HCT116 (cell line): ENCODE results near the gene AGRP. TPM values are rescaled to one million over a fixed set of nuclear protein-coding genes. Genes with fewer than 3 reads are reported as not detected.

ENCODE experiments used
- ATAC-seq: fragments of 200-7000 bp; cut with Tn5 transposase; 2 replicates; pipeline ENCODE4 v1.9.1; 2020; ENCODE audit warnings: mild to moderate bottlenecking, moderate library complexity
- BruUV-seq: library from RNA; stranded (reverse); fragments of 400-500 nt; replicated peaks from 2 replicates; lab custom pipeline; 2021; lab: Mats Ljungman, UMichigan
- CTCF ChIA-PET: fragments of 300-600 bp; sonication (Branson Sonifier 250); formaldehyde crosslinking; loops from one replicate; lab custom pipeline; 2021; ENCODE audit warnings: antibody characterized with exemption; lab: Charles Lee
- POLR2A ChIA-PET: fragments of 300-600, 350-600 bp; sonication (Branson Sonifier 250); formaldehyde crosslinking; loops from one replicate; lab custom pipeline; 2021; ENCODE audit warnings: antibody characterized with exemption; lab: Charles Lee
- RAD21 ChIA-PET, 2 experiments: fragments of 300-600 bp; sonication (Branson Sonifier 250); formaldehyde crosslinking; loops; one replicate each; lab custom pipeline; 2023; ENCODE audit warnings: low total read pairs in 2 of 2; ENCODE audit not compliant: uncharacterized antibody in 2 of 2, unreplicated experiment in 2 of 2, low non-redundant PET in 1 of 2; lab: Charles Lee
- DNase-seq: peaks from one replicate; pipeline ENCODE4 v3.0.0-alpha.2; 2010; ENCODE audit warnings: low read depth, low spot score
- H2AFZ ChIP-seq: fragments of 200-600 bp; shearing (Covaris generic), sonication (generic); 2 replicates; pipeline ENCODE4 v1.6.1; 2017; ENCODE audit warnings: low read depth, mixed run types, mixed read lengths, antibody characterized with exemption, low read length; ENCODE audit not compliant: poor library complexity, severe bottlenecking
- H3K27ac ChIP-seq: 2 replicates; pipeline ENCODE4 v1.5.1; 2012; ENCODE audit warnings: low read depth, low read length
- H3K27me3 ChIP-seq: fragments of 200-600 bp; sonication (generic); 2 replicates; pipeline ENCODE4 v1.6.1; 2016; ENCODE audit warnings: mixed run types, low read length, mixed read lengths; ENCODE audit not compliant: insufficient read depth
- H3K36me3 ChIP-seq, 2 experiments: fragments of 200-500 bp in 1 of 2; fragments of 200-600 bp in 1 of 2; sonication (Bioruptor generic) in 1 of 2; sonication (generic) in 1 of 2; 2 replicates each; pipeline versions ENCODE4 v1.5.1 to v1.6.1; 2014 to 2016; ENCODE audit warnings: low read length in 2 of 2, inconsistent platforms in 1 of 2, mixed read lengths in 1 of 2, mixed run types in 1 of 2; ENCODE audit not compliant: insufficient read depth in 2 of 2, control insufficient read depth in 1 of 2
- H3K4me1 ChIP-seq, 2 experiments: fragments of 200-600 bp in 1 of 2; sonication (generic) in 1 of 2; 2 replicates each; pipeline versions ENCODE4 v1.5.1 to v1.6.1; 2012 to 2017; ENCODE audit warnings: low read length in 2 of 2, inconsistent platforms in 1 of 2, mild to moderate bottlenecking in 1 of 2, mixed read lengths in 1 of 2, mixed run types in 1 of 2, moderate library complexity in 1 of 2; ENCODE audit not compliant: insufficient read depth in 2 of 2, control insufficient read depth in 1 of 2
- H3K4me2 ChIP-seq: fragments of 200-600 bp; sonication (generic); 2 replicates; pipeline ENCODE4 v1.6.1; 2017; ENCODE audit warnings: mixed run types, low read length, mixed read lengths
- H3K4me3 ChIP-seq, 2 experiments: fragments of 200-600 bp in 1 of 2; sonication (generic) in 1 of 2; replicated peaks in 1 of 2; 2 replicates each; pipeline ENCODE4 v1.5.1; 2011 to 2016; ENCODE audit warnings: low read length in 2 of 2, control low read depth in 1 of 2, low read depth in 1 of 2, mild to moderate bottlenecking in 1 of 2, mixed read lengths in 1 of 2, mixed run types in 1 of 2
- H3K79me2 ChIP-seq: fragments of 200-600 bp; sonication (generic); 2 replicates; pipeline ENCODE4 v1.6.1; 2017; ENCODE audit warnings: mild to moderate bottlenecking, mixed run types, low read length, moderate library complexity, mixed read lengths; ENCODE audit not compliant: insufficient read depth
- H3K9ac ChIP-seq: fragments of 200-600 bp; sonication (generic); 2 replicates; pipeline ENCODE4 v1.6.1; 2016; ENCODE audit warnings: low read length, mixed read lengths
- H3K9me2 ChIP-seq: fragments of 200-600 bp; sonication (generic), shearing (Covaris generic); 2 replicates; pipeline ENCODE4 v1.6.1; 2017; ENCODE audit warnings: mixed run types, mild to moderate bottlenecking, moderate library complexity; ENCODE audit not compliant: insufficient read depth
- H3K9me3 ChIP-seq, 2 experiments: fragments of 200-500 bp in 1 of 2; fragments of 200-600 bp in 1 of 2; sonication (Bioruptor generic) in 1 of 2; sonication (generic) in 1 of 2; 2 replicates each; pipeline ENCODE4 v1.6.1; 2014 to 2017; ENCODE audit warnings: low read length in 2 of 2, mixed read lengths in 2 of 2, inconsistent platforms in 1 of 2, low read depth in 1 of 2, mild to moderate bottlenecking in 1 of 2, mixed run types in 1 of 2, moderate library complexity in 1 of 2; ENCODE audit not compliant: control insufficient read depth in 1 of 2, insufficient read depth in 1 of 2
- H4K20me1 ChIP-seq: fragments of 200-600 bp; sonication (generic), shearing (Covaris generic); 2 replicates; pipeline ENCODE4 v1.6.1; 2017; ENCODE audit warnings: mixed run types, mild to moderate bottlenecking, moderate library complexity; ENCODE audit not compliant: insufficient read depth
- CBX3 ChIP-seq: IDR thresholded peaks from 2 replicates; pipeline ENCODE4 v1.6.1; 2012; ENCODE audit warnings: low read depth
- CEBPB ChIP-seq: IDR thresholded peaks from 2 replicates; pipeline ENCODE4 v1.6.1; 2012; ENCODE audit warnings: low read depth
- EGR1 ChIP-seq: IDR thresholded peaks from 2 replicates; pipeline ENCODE4 v1.6.1; 2012; ENCODE audit warnings: low read depth
- ELF1 ChIP-seq: IDR thresholded peaks from 2 replicates; pipeline ENCODE4 v1.6.1; 2012; ENCODE audit warnings: low read depth, borderline replicate concordance
- EZH2 ChIP-seq: fragments of 200-600 bp; sonication (generic); IDR thresholded peaks from 2 replicates; pipeline ENCODE4 v1.6.1; 2017; ENCODE audit warnings: antibody characterized with exemption, mixed run types
- FOSL1 ChIP-seq: IDR thresholded peaks from 2 replicates; pipeline ENCODE4 v1.6.1; 2012; ENCODE audit warnings: low read depth
- JUND ChIP-seq: IDR thresholded peaks from 2 replicates; pipeline ENCODE4 v1.6.1; 2012
- MAX ChIP-seq: IDR thresholded peaks from 2 replicates; pipeline ENCODE4 v1.6.1; 2012
- POLR2A ChIP-seq: IDR thresholded peaks from 2 replicates; pipeline ENCODE4 v1.7.0; 2011; ENCODE audit warnings: borderline replicate concordance; ENCODE audit not compliant: insufficient read depth, insufficient read length; ENCODE audit errors: extremely low read depth
- RAD21 ChIP-seq: IDR thresholded peaks from 2 replicates; pipeline ENCODE4 v1.6.1; 2012; ENCODE audit warnings: low read depth, mild to moderate bottlenecking
- SIN3A ChIP-seq: IDR thresholded peaks from 2 replicates; pipeline ENCODE4 v1.6.1; 2012; ENCODE audit warnings: low read depth
- SP1 ChIP-seq: IDR thresholded peaks from 2 replicates; pipeline ENCODE4 v1.6.1; 2012; ENCODE audit warnings: low read depth
- SRF ChIP-seq: IDR thresholded peaks from 2 replicates; pipeline ENCODE4 v1.6.1; 2012; ENCODE audit warnings: low read depth
- TCF7L2 ChIP-seq: IDR thresholded peaks from 2 replicates; pipeline ENCODE4 v1.7.0; 2011; ENCODE audit warnings: borderline replicate concordance, inconsistent platforms; ENCODE audit not compliant: insufficient read depth, insufficient read length; ENCODE audit errors: extremely low read depth
- YY1 ChIP-seq: IDR thresholded peaks from 2 replicates; pipeline ENCODE4 v1.6.1; 2011; ENCODE audit warnings: low read length, low read depth, moderate library complexity, mild to moderate bottlenecking; ENCODE audit not compliant: insufficient replicate concordance; ENCODE audit errors: extremely low read depth
- ZBTB33 ChIP-seq: IDR thresholded peaks from 2 replicates; pipeline ENCODE4 v1.6.1; 2011; ENCODE audit warnings: mild to moderate bottlenecking, low read length, moderate library complexity; ENCODE audit not compliant: insufficient replicate concordance; ENCODE audit errors: extremely low read depth
- ZFX ChIP-seq: fragments of 450-650 bp; IDR thresholded peaks from 2 replicates; pipeline ENCODE4 v1.6.1; 2017
- ZNF274 ChIP-seq: fragments of 200-500 bp; sonication (Bioruptor generic); IDR thresholded peaks from 2 replicates; pipeline ENCODE4 v1.6.1; 2014; ENCODE audit warnings: mild to moderate bottlenecking, low read depth, low read length, inconsistent platforms
- intact Hi-C: fragments of 100-400 bp; cut with micrococcal nuclease; formaldehyde crosslinking; loops from 2 replicates; pipeline ENCODE4 v1.10.0; 2022
- total RNA-seq: library from RNA; stranded (reverse); gene quantifications from one replicate; pipeline ENCODE4 v1.2.1, GENCODE V29; 2021; ENCODE audit not compliant: unreplicated experiment
- TF ChIP-seq, protein P1 (sequence below), 3 experiments: fragments of 200-600 bp in 1 of 3; sonication (generic) in 1 of 3; IDR thresholded peaks in 2 of 3; conservative IDR thresholded peaks in 1 of 3; 2 replicates each; pipeline ENCODE4 v1.5.1; 2012 to 2017; ENCODE audit warnings: low read depth in 2 of 3, low read length in 2 of 3, antibody characterized with exemption in 1 of 3, borderline replicate concordance in 1 of 3, control low read depth in 1 of 3, mild to moderate bottlenecking in 1 of 3, mixed read lengths in 1 of 3, mixed run types in 1 of 3, moderate library complexity in 1 of 3; ENCODE audit not compliant: insufficient read depth in 1 of 3
- TF ChIP-seq, protein P2 (sequence below): IDR thresholded peaks from 2 replicates; pipeline ENCODE4 v1.6.1; 2012; ENCODE audit warnings: low read depth

AGRP gene
- total RNA-seq, 1 experiment from 2014 or later: not detected

- POLR2A ChIA-PET: no interaction called here
- Histone ChIP-seq H3K79me2 (no peaks in the 10 kb centered on the region), H3K9me3 (no peaks in the 10 kb centered on the region), H3K27ac (no peak overlapping the region), H2AFZ (no peak overlapping the region), H3K27me3 (no peaks in the 10 kb centered on the region), H3K36me3 (peaks cover 0 to 7% of the 10 kb centered on the region in 2 experiments; a peak in 1 of 4 replicates), H3K4me3 (no peak overlapping the region), H4K20me1 (no peaks in the 10 kb centered on the region), H3K4me2 (no peak overlapping the region), H3K4me1 (no peaks in the 10 kb centered on the region), H3K9me2 (no peaks in the 10 kb centered on the region), H3K9ac (no peak overlapping the region)
- RAD21 ChIA-PET: no interaction called here
- no peak for TF ChIP-seq POLR2A
- TF ChIP-seq, protein P1, sequence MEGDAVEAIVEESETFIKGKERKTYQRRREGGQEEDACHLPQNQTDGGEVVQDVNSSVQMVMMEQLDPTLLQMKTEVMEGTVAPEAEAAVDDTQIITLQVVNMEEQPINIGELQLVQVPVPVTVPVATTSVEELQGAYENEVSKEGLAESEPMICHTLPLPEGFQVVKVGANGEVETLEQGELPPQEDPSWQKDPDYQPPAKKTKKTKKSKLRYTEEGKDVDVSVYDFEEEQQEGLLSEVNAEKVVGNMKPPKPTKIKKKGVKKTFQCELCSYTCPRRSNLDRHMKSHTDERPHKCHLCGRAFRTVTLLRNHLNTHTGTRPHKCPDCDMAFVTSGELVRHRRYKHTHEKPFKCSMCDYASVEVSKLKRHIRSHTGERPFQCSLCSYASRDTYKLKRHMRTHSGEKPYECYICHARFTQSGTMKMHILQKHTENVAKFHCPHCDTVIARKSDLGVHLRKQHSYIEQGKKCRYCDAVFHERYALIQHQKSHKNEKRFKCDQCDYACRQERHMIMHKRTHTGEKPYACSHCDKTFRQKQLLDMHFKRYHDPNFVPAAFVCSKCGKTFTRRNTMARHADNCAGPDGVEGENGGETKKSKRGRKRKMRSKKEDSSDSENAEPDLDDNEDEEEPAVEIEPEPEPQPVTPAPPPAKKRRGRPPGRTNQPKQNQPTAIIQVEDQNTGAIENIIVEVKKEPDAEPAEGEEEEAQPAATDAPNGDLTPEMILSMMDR (IDR thresholded peaks at IDR 0.05 in 2 of 3, conservative IDR thresholded peaks at IDR 0.05 in 1 of 3; ENCODE audit: borderline replicate concordance in 1 of 3, insufficient read depth in 1 of 3, low read depth in 2 of 3, low read length in 2 of 3): no peak
- TF ChIP-seq TCF7L2: no peak
- no peak for TF ChIP-seq ZFX
- TF ChIP-seq SIN3A: no peak
- TF ChIP-seq FOSL1: no peak
- no peak for TF ChIP-seq YY1
- TF ChIP-seq, protein P2, sequence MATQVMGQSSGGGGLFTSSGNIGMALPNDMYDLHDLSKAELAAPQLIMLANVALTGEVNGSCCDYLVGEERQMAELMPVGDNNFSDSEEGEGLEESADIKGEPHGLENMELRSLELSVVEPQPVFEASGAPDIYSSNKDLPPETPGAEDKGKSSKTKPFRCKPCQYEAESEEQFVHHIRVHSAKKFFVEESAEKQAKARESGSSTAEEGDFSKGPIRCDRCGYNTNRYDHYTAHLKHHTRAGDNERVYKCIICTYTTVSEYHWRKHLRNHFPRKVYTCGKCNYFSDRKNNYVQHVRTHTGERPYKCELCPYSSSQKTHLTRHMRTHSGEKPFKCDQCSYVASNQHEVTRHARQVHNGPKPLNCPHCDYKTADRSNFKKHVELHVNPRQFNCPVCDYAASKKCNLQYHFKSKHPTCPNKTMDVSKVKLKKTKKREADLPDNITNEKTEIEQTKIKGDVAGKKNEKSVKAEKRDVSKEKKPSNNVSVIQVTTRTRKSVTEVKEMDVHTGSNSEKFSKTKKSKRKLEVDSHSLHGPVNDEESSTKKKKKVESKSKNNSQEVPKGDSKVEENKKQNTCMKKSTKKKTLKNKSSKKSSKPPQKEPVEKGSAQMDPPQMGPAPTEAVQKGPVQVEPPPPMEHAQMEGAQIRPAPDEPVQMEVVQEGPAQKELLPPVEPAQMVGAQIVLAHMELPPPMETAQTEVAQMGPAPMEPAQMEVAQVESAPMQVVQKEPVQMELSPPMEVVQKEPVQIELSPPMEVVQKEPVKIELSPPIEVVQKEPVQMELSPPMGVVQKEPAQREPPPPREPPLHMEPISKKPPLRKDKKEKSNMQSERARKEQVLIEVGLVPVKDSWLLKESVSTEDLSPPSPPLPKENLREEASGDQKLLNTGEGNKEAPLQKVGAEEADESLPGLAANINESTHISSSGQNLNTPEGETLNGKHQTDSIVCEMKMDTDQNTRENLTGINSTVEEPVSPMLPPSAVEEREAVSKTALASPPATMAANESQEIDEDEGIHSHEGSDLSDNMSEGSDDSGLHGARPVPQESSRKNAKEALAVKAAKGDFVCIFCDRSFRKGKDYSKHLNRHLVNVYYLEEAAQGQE: no peak
- no peak for TF ChIP-seq MAX
- TF ChIP-seq ZNF274: no peak
- no peak for TF ChIP-seq EZH2
- TF ChIP-seq JUND: no peak
- TF ChIP-seq ELF1: no peak
- TF ChIP-seq RAD21: no peak
- no peak for TF ChIP-seq SRF
- TF ChIP-seq SP1: no peak
- no peak for TF ChIP-seq ZBTB33
- no peak for TF ChIP-seq CEBPB
- TF ChIP-seq CBX3: no peak
- no peak for TF ChIP-seq EGR1
- CTCF ChIA-PET: interaction anchor here (0.8 kb wide), 1 partner anchor 153 kb away, joined by 3 read pairs; no protein-coding TSS in a partner anchor
- ATAC-seq: no peak
- TSS peak; percentile 80 for BruUV-seq
- intact Hi-C loops: no loop called here
- DNase-seq: no peak
Measured at GRCh38 chr16:67438098-67438791, 45.1 kb downstream of the AGRP start.
